ENCODE data around the gene TNKS1BP1. TPM values are rescaled to one million over a fixed set of nuclear protein-coding genes. Genes with fewer than 3 reads are reported as not detected.

Gene TNKS1BP1
- total RNA-seq, 2 experiments from 2014 or later: 12.9 to 13.2 TPM

- no peak overlapping the region for H3K27ac ChIP-seq (ENCODE audit: low read depth in 1 of 2, low read length in 2 of 2)
- no peaks in the 10 kb centered on the region for H3K4me1 Mint-ChIP-seq (ENCODE audit: low read depth)
Observed at GRCh38 chr11:57302489-57302888, 22.3 kb downstream of the TNKS1BP1 start.

GRCh38 chr11:57301711-57302423 is 22.9 kb downstream of the TNKS1BP1 start:
- H3K9me3 ChIP-seq (ENCODE audit: control insufficient read depth in 1 of 2, insufficient read depth in 1 of 2, low read length in 2 of 2): peaks cover 9 to 42% of the 10 kb centered on the region in 2 experiments
- Mint-ChIP-seq H3K9me3 (no peaks in the 10 kb centered on the region), H3K4me1 (ENCODE audit: low read depth) (no peaks in the 10 kb centered on the region), H3K27me3 (no peaks in the 10 kb centered on the region), H3K4me3 (no peak overlapping the region), H3K36me3 (ENCODE audit: low read depth) (peaks cover 65% of the 10 kb centered on the region), H3K27ac (no peak overlapping the region)
- H3K4me1 ChIP-seq (ENCODE audit: insufficient read depth, low read length): no peaks in the 10 kb centered on the region
- no peak for TF ChIP-seq CTCF (IDR thresholded peaks at IDR 0.05)
- H3K36me3 ChIP-seq (ENCODE audit: insufficient read depth, low read length): peaks cover 16% of the 10 kb centered on the region
- POLR2A ChIA-PET: no interaction called here
- H3K4me3 ChIP-seq (ENCODE audit: low read length): no peak overlapping the region
- no peak for DNase-seq
- CTCF ChIA-PET: no interaction called here
- intact Hi-C loops (cut with DNase I, micrococcal nuclease): no loop called here
- no peak for ATAC-seq (ENCODE audit: poor library complexity)
- no peak overlapping the region for H3K27ac ChIP-seq (ENCODE audit: low read depth in 1 of 2, low read length in 2 of 2)
- no peaks in the 10 kb centered on the region for H3K27me3 ChIP-seq (ENCODE audit: control insufficient read depth in 1 of 2, insufficient read depth in 2 of 2, low read length in 2 of 2)

More at GRCh38 chr11:57302489-57302888, 22.3 kb downstream of the TNKS1BP1 start:
- CTCF ChIA-PET: no interaction called here
- intact Hi-C loops (cut with DNase I, micrococcal nuclease): no loop called here
- DNase-seq: no peak
- no peaks in the 10 kb centered on the region for H3K4me1 ChIP-seq (ENCODE audit: insufficient read depth, low read length)
- Mint-ChIP-seq H3K9me3 (no peaks in the 10 kb centered on the region), H3K4me3 (no peak overlapping the region), H3K36me3 (ENCODE audit: low read depth) (peaks cover 58% of the 10 kb centered on the region), H3K27me3 (no peaks in the 10 kb centered on the region), H3K27ac (no peak overlapping the region)
- POLR2A ChIA-PET: no interaction called here
- peaks cover 9 to 39% of the 10 kb centered on the region in 2 experiments for H3K9me3 ChIP-seq (ENCODE audit: control insufficient read depth in 1 of 2, insufficient read depth in 1 of 2, low read length in 2 of 2)
- no peak for TF ChIP-seq CTCF (IDR thresholded peaks at IDR 0.05)
- H3K4me3 ChIP-seq (ENCODE audit: low read length): no peak overlapping the region
- H3K36me3 ChIP-seq (ENCODE audit: insufficient read depth, low read length): peaks cover 16% of the 10 kb centered on the region
- ATAC-seq (ENCODE audit: poor library complexity): no peak
- H3K27me3 ChIP-seq (ENCODE audit: control insufficient read depth in 1 of 2, insufficient read depth in 2 of 2, low read length in 2 of 2): no peaks in the 10 kb centered on the region

GRCh38 chr11:57300785-57301184 is 24.0 kb downstream of the TNKS1BP1 start:
- H3K27ac ChIP-seq (ENCODE audit: low read depth in 1 of 2, low read length in 2 of 2): no peak overlapping the region
- peaks cover 16% of the 10 kb centered on the region for H3K36me3 ChIP-seq (ENCODE audit: insufficient read depth, low read length)
- H3K27ac Mint-ChIP-seq: no peak overlapping the region
- intact Hi-C loops (cut with DNase I, micrococcal nuclease): no loop called here
- no peaks in the 10 kb centered on the region for H3K4me1 Mint-ChIP-seq (ENCODE audit: low read depth)
- POLR2A ChIA-PET: no interaction called here
- DNase-seq (no peak), ATAC-seq (ENCODE audit: poor library complexity) (no peak)
- no peaks in the 10 kb centered on the region for H3K9me3 Mint-ChIP-seq
- peaks cover 9 to 42% of the 10 kb centered on the region in 2 experiments for H3K9me3 ChIP-seq (ENCODE audit: control insufficient read depth in 1 of 2, insufficient read depth in 1 of 2, low read length in 2 of 2)
- CTCF ChIA-PET: no interaction called here
- H3K27me3 Mint-ChIP-seq: no peaks in the 10 kb centered on the region
- H3K4me1 ChIP-seq (ENCODE audit: insufficient read depth, low read length): no peaks in the 10 kb centered on the region
- H3K4me3 Mint-ChIP-seq: no peak overlapping the region
- no peak for TF ChIP-seq CTCF (IDR thresholded peaks at IDR 0.05)
- no peak overlapping the region for H3K4me3 ChIP-seq (ENCODE audit: low read length)
- H3K27me3 ChIP-seq (ENCODE audit: control insufficient read depth in 1 of 2, insufficient read depth in 2 of 2, low read length in 2 of 2): no peaks in the 10 kb centered on the region
- H3K36me3 Mint-ChIP-seq (ENCODE audit: low read depth): peaks cover 67% of the 10 kb centered on the region

Data from CD4-positive, alpha-beta T cell (primary cell).